Mesothelial cell of epicardium (in vitro differentiated cells): ENCODE results near the gene MINAR2. TPM values are rescaled to one million over a fixed set of nuclear protein-coding genes. Genes with fewer than 3 reads are reported as not detected.

Experiments used
- DNase-seq, 2 experiments: peaks; one replicate each; pipeline ENCODE4 v3.0.0; 2021; ENCODE audit warnings: low spot score in 2 of 2; ENCODE audit not compliant: unreplicated experiment in 2 of 2
- H3K27ac Mint-ChIP-seq: 2 replicates; pipeline ENCODE4 v1.8.0; 2021; ENCODE audit warnings: mixed read lengths
- H3K27me3 Mint-ChIP-seq: 2 replicates; pipeline ENCODE4 v1.8.0; 2021; ENCODE audit warnings: low read depth, mixed read lengths
- H3K36me3 Mint-ChIP-seq: 2 replicates; pipeline ENCODE4 v1.8.0; 2021; ENCODE audit warnings: mixed read lengths
- H3K4me1 Mint-ChIP-seq: 2 replicates; pipeline ENCODE4 v1.8.0; 2021; ENCODE audit warnings: mixed read lengths
- H3K4me3 Mint-ChIP-seq: 2 replicates; pipeline ENCODE4 v1.8.0; 2021; ENCODE audit warnings: mild to moderate bottlenecking, moderate library complexity, mixed read lengths
- H3K9me3 Mint-ChIP-seq: 2 replicates; pipeline ENCODE4 v1.8.0; 2021; ENCODE audit warnings: mixed read lengths
- total RNA-seq: library from RNA; stranded (reverse); gene quantifications from 3 replicates; pipeline ENCODE4 v1.2.1, GENCODE V29; 2021
- TF ChIP-seq, protein P1 (sequence below): fragments of 200-600 bp; sonication (generic); IDR thresholded peaks from one replicate; pipeline ENCODE4 v1.5.0; 2021; ENCODE audit warnings: antibody characterized with exemption; ENCODE audit not compliant: unreplicated experiment

MINAR2 gene
- total RNA-seq, 1 donor from 2014 or later = 0.18 TPM

DNA sequence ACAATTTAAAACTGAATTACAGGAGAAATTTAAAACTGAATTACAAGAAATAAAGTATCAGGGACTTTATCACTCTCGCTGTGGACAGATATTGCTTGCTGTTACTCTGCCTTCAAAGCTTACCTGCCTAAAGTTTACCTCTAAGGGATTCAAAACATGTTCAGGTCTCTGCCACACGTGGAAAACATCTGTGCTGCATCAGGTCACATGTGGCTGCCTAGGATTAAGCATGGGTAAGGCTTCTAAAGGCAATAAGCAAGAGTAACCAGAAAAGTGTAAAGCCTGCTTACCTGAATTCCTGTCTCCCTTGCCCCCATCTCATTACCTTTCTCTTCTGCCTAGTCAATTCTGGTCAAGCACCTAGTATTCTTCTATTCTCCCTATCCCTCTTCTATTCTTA is 18.9 kb downstream of the MINAR2 start:
- no peak overlapping the region for H3K4me3 Mint-ChIP-seq
- no peak for DNase-seq
- TF ChIP-seq, protein P1, sequence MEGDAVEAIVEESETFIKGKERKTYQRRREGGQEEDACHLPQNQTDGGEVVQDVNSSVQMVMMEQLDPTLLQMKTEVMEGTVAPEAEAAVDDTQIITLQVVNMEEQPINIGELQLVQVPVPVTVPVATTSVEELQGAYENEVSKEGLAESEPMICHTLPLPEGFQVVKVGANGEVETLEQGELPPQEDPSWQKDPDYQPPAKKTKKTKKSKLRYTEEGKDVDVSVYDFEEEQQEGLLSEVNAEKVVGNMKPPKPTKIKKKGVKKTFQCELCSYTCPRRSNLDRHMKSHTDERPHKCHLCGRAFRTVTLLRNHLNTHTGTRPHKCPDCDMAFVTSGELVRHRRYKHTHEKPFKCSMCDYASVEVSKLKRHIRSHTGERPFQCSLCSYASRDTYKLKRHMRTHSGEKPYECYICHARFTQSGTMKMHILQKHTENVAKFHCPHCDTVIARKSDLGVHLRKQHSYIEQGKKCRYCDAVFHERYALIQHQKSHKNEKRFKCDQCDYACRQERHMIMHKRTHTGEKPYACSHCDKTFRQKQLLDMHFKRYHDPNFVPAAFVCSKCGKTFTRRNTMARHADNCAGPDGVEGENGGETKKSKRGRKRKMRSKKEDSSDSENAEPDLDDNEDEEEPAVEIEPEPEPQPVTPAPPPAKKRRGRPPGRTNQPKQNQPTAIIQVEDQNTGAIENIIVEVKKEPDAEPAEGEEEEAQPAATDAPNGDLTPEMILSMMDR = no peak
- H3K4me1 Mint-ChIP-seq = peaks cover 47% of the 10 kb centered on the region
- H3K36me3 Mint-ChIP-seq = no peaks in the 10 kb centered on the region
- no peaks in the 10 kb centered on the region for H3K9me3 Mint-ChIP-seq
- no peaks in the 10 kb centered on the region for H3K27me3 Mint-ChIP-seq
- no peak overlapping the region for H3K27ac Mint-ChIP-seq

DNA sequence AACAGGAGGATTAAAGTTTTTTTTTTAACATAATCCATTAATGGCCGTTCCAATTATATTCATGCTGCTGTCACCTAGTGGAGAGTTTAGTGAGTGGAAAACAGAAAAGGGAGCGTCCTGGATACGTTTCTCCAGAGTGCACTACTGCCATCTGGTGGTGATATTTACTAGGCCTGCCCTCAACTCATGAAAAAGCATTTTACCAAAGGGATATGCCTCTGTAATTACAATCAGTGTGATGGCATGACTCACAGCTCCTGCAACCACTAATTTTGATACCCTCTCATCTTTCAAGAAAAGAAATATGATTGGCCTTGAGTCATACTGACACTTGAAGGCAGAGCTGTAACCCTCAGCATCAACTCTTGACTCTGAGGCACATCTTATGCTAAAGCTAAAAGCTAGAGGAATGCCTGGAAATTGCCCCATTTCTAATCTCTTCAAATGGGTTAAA is 20.1 kb downstream of the MINAR2 start:
- Mint-ChIP-seq H3K27ac (no peak overlapping the region), H3K36me3 (no peaks in the 10 kb centered on the region), H3K4me1 (peaks cover 47% of the 10 kb centered on the region), H3K9me3 (no peaks in the 10 kb centered on the region), H3K27me3 (no peaks in the 10 kb centered on the region), H3K4me3 (peak overlapping the region; percentile 9)
- TF ChIP-seq, protein P1 = peak; percentile 96
- peak; percentile 29 to 75 for DNase-seq

DNA sequence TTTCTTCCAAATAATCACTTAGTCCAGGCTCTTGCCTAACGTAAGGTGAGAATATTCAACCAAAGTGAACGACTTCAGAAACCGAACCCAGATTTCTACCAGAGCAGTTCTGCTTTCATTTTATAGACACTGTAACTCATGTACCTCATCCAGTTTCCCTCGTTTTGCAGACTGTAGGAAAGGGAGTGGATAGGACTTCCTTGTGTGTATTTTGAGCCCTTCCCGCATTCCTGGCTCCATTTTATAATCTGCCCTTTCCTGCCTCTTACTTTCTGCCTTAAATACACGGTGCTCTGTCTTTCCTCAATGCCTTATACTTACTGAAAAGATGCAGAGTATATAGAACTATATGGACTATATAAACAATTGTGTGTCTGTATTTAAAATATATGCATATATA is 20.8 kb downstream of the MINAR2 start:
- Mint-ChIP-seq H3K9me3 (no peaks in the 10 kb centered on the region), H3K36me3 (no peaks in the 10 kb centered on the region), H3K27ac (peak overlapping the region; percentile 5), H3K27me3 (no peaks in the 10 kb centered on the region), H3K4me1 (peaks cover 39% of the 10 kb centered on the region), H3K4me3 (no peak overlapping the region)
- TF ChIP-seq, protein P1 = no peak
- DNase-seq = no peak

GRCh38 chr5:129770024-129770820 is 22.3 kb downstream of the MINAR2 start:
- Mint-ChIP-seq H3K27ac (peak overlapping the region; percentile 64), H3K4me1 (peaks cover 26% of the 10 kb centered on the region), H3K27me3 (no peaks in the 10 kb centered on the region), H3K9me3 (no peaks in the 10 kb centered on the region), H3K36me3 (no peaks in the 10 kb centered on the region), H3K4me3 (no peak overlapping the region)
- DNase-seq = no peak
- TF ChIP-seq, protein P1 = no peak

DNA sequence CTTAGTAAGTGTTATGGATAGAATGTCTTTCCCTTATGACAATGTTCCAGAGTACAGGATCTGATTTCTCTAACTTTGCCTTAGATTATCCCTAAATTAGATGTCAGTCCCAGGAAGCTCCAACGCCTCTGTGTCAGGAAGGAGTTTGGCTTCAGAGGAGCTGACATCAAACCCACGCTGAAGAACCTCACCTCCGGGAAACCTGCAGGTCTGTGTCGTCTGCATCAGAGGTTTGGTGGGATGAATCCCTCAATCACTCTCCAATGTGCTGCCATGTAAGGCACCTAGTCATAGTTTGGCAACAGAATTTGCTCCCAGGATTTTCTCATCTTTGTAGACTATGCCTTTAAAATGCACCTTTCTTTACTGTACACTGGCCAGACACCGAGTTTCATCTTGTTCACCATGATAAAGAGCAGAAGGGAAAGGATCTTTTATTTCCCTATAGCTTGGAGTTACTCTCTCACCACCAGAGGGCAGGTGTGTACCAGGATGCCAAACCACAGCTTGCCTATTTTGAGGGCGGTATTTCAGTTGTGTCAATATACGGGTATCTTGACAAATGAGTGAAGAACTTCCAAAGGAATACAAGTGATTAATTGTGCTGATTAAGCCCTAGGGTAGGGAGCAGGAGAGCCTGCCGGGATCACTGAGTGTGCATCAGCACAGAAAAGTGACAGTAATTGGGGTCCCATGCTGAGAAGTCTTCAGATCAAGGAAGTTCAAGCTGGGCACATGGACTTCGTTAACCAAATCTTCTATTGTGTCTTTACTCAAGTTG is 23.4 kb downstream of the MINAR2 start:
- peak overlapping the region; percentile 7 for H3K4me3 Mint-ChIP-seq
- H3K27ac Mint-ChIP-seq = peak overlapping the region; percentile 36
- peak in 1 of 2 experiments; percentile 51 for DNase-seq
- TF ChIP-seq, protein P1 = peak; percentile 89
- H3K9me3 Mint-ChIP-seq = no peaks in the 10 kb centered on the region
- H3K4me1 Mint-ChIP-seq = peaks cover 26% of the 10 kb centered on the region
- no peaks in the 10 kb centered on the region for H3K27me3 Mint-ChIP-seq
- no peaks in the 10 kb centered on the region for H3K36me3 Mint-ChIP-seq
